Raji (cell line): ENCODE results near the gene LSM7.

Experiments
- POLR2A ChIP-seq: IDR thresholded peaks from 2 replicates; pipeline ENCODE4 v1.6.1; 2011; ENCODE audit warnings: low read depth, low read length, control low read depth; ENCODE audit not compliant: insufficient read depth

Gene LSM7

DNA sequence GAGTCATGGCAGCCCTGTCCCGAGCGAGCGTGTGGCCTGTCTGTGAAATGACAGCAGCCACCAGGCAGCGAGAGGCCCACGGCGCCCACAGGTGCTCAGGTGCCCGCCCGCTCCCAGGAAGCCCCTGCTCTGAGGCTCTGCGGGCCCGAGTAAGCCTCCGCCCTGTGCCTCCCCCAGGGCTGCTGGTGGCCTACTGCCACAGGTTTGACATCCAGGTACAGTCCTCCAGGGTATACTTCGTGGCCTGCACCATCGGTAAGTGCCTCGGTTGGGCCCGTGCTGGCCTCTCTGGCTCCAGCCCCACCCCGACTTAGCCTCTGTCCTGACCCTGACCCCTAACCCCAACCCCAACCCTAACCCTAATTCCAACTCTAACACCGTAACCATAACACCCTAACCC is 16.7 kb upstream of the LSM7 start:
- TF ChIP-seq POLR2A: no peak

DNA sequence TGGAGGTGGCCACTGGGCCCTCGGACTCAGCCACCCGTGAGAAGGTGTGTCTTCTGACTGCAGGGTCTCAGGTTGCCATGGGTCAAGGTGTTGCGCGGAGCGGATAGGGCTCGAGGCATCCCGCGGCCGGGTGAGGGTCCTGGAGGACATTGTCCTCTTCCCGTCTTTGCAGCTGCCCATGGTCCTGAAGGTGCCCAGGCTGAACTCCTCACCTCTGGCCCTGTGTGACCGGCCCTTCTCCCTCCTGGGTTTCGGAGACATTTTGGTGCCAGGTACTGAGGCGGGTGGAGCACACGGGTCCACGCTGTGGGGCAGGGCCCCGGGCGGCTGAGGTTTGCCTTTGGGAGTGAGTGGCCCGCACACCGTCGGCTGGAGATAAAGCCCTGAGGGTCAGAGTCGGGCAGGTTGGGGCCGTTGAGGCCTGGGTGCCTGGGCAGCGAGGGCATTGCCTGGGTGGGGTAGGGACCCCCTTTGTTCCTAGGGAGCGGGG is 16.0 kb upstream of the LSM7 start:
- no peak for TF ChIP-seq POLR2A

DNA sequence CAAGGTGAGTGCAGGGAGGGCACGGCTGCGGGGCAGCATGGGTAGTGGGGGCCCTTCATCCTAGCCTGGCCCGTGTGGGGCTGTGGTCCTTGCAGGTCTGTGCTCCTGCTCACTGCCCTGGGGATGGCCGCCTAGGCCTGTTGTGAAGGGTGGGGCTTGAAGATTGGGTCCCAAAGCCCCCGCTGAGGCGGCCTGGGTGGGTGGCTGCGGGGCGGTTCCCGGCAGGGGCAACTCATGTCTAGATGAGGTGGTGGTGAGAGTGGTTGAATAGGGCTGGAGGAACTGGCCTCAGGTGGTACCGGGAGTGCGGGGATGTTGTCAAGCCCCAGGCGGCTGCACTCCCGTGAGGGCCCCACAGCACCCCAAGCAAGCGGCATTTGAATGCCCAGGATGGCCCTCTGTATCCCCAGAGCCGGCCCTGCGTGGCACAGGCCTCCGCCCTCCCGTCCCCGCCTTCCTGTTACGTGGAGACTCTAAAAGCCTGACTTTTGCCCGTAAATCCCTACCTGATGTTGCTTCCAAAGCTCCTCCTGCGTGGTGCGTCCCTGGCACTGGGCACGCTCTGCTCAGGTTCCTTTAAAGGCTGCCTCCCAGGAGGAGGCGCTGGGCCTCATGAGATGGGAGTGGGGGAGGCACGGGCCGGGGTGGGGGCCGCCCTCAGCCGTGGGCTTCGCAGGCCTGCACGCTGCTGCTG is 15.1 kb upstream of the LSM7 start:
- TF ChIP-seq POLR2A: no peak

DNA sequence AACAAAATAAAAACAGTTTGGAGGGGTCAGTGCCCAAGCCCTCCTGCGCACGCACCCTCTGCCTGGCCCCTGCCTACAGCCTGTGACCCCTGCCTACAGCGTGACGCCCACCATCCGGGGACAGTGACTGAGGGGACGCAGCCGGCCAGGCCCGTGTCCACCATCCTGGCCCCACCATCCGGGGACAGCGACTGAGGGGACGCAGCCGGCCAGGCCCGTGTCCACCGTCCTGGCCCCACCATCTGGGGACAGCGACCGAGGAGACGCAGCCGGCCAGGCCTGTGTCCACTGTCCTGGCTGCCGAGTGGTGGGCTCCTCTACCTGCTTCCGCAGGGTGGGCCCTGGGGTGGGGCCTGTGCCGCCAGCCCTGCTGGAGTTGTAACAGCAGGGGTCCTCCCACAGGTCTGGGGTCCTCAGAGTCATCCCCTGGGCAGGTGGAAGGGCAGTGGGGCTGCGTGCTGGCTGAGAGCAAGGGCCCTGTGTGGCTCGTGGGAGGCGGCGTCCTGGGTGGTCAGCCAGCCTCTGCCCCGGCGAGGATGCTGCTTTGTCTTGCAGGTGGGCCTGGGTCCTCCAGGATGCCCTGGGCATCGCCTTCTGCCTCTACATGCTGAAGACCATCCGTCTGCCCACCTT is 14.4 kb upstream of the LSM7 start:
- TF ChIP-seq POLR2A: no peak

DNA sequence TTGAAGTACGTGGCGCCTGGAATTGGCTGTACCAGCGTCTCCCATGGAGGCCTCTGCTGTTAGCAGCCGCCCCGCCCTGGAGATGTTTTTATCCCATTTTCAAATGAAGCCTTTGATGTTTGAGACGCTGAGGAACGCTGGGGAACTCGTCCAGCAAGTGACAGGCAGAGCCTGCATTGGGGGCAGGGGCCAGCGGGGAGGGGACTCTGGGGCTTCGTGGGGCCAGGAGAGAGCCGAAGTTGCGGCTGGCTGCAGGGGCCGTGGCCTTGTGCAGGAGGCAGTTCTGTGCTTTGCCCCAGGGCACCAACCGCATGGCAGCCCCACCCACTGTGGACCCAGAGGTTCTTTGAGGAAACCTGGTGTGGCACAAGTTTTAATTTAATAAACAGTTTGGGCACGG is 13.6 kb upstream of the LSM7 start:
- no peak for TF ChIP-seq POLR2A

DNA sequence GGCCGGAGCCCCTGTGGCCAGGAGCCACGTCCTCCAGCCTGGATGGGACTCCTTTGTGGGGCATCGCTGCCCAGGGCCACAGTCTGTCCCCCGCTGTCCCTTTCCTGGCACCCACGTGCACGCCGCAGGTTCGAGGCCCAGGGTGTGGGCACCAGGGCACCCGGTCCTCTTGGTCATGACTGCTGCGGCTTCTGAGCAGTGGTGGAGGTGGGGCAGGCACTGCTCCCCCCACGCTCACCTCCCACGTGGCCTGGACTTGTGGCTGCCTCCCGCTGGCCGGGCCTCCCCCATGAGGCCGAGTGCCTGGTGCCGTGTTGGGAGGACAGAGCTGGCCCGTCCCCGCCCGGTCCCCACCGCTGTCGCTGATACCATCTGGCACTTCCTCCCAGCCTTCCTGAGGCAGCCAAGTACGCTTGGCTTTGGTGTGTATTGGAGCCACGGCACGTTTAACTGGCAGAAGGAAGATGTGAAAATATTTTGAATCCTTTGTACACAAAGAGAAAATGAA is 12.9 kb upstream of the LSM7 start:
- no peak for TF ChIP-seq POLR2A

DNA sequence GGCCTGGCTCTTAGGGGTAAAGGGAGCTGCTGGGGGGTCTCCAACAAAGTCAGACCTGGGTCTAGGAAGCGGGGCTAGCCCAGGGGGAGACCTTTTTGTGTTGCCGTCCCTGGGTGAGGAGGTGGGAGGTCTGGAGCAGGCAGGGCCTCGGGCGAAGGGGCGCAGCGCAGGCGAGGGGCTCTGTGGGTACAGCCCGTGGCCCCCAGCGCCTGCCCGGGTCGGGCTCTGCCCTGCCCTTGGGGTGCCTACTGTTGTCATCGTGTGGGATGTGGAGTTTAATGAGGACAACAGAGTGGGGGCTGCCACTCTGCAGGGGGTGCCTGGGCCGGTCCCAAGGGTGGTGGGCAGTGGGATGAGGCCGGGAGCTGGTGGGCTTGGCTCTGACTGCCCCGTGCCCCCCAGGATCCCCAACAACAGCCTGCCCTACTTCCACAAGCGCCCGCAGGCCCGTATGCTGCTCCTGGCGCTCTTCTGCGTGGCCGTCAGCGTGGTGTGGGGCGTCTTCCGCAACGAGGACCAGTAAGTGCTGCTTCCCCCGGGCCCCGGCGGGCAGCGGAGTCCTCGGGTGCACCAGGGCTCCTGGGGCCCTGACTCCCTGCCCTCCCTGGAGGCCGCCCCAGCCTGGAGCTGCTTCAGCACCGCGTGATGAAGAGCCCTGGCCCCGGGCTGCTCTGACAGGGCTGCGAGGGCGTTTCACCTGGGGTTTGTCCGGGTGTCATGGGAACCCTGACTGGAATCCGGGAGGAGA is 12.3 kb upstream of the LSM7 start:
- TF ChIP-seq POLR2A: no peak

DNA sequence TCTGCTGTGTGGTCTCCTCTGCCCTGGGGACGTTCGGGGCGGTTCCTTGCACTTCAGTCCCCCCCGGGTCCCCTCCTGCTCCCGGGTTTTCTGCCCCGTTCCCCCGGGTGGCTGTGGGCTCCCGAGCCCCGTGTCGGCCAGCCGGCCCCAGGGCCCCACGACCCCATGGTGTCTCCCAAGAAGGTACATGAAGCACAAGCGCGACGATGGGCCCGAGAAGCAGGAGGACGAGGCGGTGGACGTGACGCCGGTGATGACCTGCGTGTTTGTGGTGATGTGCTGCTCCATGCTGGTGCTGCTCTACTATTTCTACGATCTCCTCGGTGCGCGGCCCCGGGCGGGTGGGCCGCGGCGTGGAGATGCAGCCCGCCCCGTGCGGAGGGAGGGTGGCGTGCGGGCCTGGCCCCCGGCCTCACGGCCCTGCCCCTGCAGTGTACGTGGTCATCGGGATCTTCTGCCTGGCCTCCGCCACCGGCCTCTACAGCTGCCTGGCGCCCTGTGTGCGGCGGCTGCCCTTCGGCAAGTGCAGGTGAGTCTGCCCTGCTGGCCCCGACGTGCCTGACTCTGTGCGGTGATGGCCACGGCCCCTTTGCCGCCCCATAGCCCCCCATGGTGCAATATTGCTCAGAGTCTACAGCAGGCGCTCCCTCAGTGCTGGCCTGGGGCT is 11.4 kb upstream of the LSM7 start:
- TF ChIP-seq POLR2A: no peak

DNA sequence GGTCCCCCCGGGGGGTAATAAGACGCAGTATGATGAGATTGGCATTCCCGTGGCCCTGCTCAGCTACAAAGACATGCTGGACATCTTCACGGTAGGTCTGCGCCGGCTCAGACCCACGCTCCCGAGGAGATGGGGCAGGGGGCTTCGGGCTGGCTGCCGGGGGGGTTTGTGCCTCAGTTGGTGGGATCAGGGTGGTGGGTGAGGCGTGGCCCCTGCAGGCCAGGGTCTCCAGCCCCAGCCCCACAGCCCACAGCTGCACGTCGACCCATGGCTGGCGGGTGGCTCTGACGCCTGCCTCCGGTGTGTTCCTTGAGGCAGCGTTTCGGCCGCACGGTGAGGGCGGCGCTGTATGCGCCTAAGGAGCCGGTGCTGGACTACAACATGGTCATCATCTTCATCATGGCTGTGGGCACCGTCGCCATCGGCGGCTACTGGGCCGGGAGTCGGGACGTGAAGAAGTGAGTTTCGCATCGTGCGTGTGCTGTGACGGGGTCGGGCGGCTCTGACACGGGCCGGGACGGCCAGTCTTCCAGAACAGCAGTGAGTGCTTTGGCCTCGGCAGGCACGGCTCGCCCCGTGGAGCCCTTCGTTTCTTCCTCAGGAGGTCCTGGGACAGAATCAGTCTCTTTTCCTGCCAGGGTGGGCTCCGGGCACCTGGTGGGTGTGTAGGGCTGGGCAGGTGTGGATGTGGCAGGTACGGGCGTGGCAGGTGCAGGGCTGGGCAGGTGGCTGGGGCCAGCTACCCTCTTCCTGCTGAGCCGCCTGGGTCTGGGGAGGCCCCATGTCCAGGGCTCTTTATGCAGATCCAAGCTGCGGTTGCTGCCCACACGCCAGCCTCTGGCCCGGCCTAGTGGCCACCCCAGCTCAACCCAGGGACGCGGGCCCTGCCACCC is 10.6 kb upstream of the LSM7 start:
- TF ChIP-seq POLR2A: no peak

DNA sequence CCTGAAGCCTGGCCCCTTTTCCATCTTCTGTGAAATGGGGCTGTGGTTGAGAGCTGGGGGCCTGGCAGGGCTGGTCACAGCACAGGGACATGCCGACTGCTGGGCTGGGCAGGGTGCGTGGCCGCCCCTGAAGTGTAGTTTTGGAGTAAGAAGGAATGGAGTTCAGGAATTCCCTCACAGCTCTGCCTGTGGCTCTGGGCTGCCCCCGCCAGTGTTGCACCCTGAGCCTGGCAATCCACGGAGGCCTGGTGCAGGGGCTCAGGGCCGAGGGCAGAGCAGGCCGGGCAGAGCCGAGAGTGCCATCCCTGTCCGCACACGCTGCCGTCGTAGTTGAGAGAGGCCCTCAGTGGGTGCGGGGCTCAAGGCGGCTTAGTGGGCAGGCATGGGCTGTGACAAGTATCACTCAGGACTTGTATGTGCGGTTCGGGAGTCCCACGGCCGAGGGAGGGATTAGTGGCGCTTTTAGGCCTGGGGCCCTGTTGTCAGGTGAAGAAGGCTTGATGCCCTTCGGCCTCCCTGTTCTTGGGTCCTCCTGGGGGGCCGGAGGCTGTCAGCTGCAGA is 9.7 kb upstream of the LSM7 start:
- no peak for TF ChIP-seq POLR2A

DNA sequence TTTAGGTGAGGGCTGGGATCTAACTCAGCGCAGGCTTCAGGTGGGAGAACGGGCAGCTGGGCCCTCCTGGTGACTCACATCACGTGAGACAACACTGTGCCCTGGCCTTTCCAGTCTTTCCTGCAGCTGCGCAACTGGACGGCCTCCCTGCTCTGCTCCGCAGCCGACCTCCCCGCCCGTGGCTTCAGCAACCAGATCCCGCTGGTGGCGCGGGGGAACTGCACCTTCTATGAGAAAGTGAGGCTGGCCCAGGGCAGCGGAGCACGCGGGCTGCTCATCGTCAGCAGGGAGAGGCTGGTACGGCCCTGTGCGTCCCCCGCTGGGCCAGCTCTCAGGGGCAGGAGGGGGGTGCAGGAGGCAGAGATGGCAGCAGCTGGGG is 8.9 kb upstream of the LSM7 start:
- TF ChIP-seq POLR2A: no peak

DNA sequence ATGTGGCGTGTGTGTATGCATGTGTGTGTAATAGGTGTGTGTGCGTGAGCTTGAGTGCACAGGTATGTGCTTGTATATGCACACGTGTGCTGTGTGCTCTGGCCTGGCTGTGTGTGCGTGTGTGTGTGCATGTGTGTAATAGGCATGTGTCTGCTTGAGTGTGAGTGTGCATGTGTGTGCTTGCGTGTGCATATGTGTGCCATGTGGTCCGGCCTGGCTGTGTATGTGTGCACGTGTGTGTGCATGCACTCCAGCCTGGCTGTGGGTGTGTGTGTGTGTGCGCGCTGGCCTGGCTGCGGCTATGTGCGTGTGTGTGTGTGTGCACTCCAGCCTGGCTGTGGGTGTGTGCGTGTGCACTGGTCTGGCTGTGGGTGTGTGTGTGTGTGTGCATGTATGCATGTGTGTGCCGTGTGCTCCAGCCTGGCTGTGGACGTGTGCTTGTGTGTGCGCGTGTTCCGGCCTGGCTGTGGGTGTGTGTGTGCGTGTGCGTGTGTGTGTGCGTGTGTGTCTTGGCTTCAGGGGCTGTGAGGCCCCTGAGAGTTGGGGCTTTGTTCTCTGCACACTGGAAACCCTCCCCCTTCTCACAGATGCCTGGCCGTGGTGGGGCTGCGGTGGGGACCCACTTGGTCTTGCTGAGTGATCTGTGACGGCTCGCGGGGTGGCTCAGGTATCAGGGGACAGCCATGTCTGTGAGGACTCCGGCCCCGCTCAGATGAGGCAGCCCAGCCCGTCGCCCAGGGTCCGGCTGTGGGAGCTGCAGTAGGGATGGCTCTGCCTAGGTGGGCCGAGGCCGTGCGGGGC is 8.3 kb upstream of the LSM7 start:
- TF ChIP-seq POLR2A: no peak

DNA sequence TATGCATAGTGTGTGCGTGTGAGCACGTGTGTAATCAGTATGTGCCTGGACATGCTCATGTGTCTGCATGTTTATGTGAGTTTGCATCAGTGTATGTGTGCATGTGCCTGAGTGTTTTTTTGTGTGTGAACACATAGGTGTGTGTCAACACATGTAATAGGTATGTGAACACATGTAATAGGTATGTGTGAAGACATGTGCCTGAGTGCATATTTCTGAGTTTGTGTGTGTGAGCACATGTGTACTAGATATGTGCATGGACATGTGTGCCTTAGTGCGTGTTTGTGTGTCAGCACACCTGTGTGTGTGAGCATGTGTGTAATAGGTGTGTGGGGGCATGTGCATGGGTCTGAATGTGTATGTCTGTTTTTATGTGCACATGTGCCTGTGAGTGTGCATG is 7.5 kb upstream of the LSM7 start:
- TF ChIP-seq POLR2A: no peak
